Endothelial cell of hepatic sinusoid (primary cell): ENCODE data around the gene CCL11.
"Not testable (repeated sequence)": the region's sequence is repeated elsewhere in the genome, so short reads cannot be mapped to it uniquely, and the experiment has no call there.

Experiments used
- in situ Hi-C: cut with HindIII; loops from 2 replicates; pipeline ENCODE4 v1.10.0; 2017; ENCODE audit warnings: low sequenced_read_pairs

CCL11 gene

GRCh38 chr17:34306466-34306865 is 20.9 kb downstream of the CCL11 start:
- in situ Hi-C loops: no loop called here

- in situ Hi-C loops: no loop called here
Measured at GRCh38 chr17:34307110-34307509, 21.6 kb downstream of the CCL11 start.

- in situ Hi-C loops: no loop called here
Measured at GRCh38 chr17:34308371-34308770, 22.8 kb downstream of the CCL11 start.

GRCh38 chr17:34311291-34311690 is 25.7 kb downstream of the CCL11 start:
- in situ Hi-C loops: no loop called here

- in situ Hi-C loops: no loop called here
Measured at GRCh38 chr17:34312080-34312479, 26.5 kb downstream of the CCL11 start.

- in situ Hi-C loops: no loop called here
Measured at GRCh38 chr17:34313164-34313563, 27.6 kb downstream of the CCL11 start.

GRCh38 chr17:34314279-34314678 is 28.7 kb downstream of the CCL11 start:
- in situ Hi-C loops: no loop called here

- in situ Hi-C loops: no loop called here
Measured at GRCh38 chr17:34318474-34318873, 32.9 kb downstream of the CCL11 start.

- in situ Hi-C loops: no loop called here
Measured at GRCh38 chr17:34319039-34319483, 33.5 kb downstream of the CCL11 start, which contains the start of gene CCL8. CCL8 (plus strand) TSS chr17:34319435; CDS start chr17:34319502, 67 bp downstream.

- in situ Hi-C loops: no loop called here
Measured at GRCh38 chr17:34321964-34322363, 36.4 kb downstream of the CCL11 start.

GRCh38 chr17:34327580-34327979 is 42.0 kb downstream of the CCL11 start:
- in situ Hi-C loops: not testable (repeated sequence)

- in situ Hi-C loops: no loop called here
Measured at GRCh38 chr17:34337701-34338100, 52.2 kb downstream of the CCL11 start.
